ENCODE results near the gene SLC4A2.

SLC4A2 gene

DNA sequence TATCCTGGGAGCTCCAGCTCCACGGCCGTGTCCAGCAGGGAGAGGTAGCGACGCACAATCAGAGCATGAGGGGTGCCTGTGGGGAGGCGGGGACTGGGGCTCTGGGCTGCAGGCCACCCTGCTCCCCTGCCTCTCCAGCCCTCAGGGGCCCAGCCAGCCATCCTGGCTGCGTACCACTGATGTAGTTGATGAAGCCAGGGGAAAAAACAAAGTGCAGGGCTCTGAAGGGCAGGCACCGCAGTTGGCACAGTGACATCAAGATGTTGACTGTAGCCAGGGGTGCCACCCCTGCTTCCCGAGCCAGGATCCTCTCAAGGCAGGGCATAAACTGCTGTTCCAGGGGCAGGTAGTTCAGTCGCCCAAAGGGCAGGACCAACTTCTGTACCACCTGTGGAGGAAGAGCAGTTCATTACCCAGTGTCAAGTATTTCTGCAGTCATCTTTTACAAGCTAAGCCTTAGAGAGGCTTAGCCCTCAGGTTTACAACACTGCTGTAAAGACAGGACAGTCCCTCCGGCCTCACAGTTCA is 18.4 kb downstream of the SLC4A2 start:
- H3K27ac ChIP-seq (ENCODE audit: low read length) = no peak overlapping the region
- no peak for TF ChIP-seq EZH2phosphoT487 (IDR thresholded peaks at IDR 0.05; ENCODE audit: low read length)
- TF ChIP-seq, protein P1, sequence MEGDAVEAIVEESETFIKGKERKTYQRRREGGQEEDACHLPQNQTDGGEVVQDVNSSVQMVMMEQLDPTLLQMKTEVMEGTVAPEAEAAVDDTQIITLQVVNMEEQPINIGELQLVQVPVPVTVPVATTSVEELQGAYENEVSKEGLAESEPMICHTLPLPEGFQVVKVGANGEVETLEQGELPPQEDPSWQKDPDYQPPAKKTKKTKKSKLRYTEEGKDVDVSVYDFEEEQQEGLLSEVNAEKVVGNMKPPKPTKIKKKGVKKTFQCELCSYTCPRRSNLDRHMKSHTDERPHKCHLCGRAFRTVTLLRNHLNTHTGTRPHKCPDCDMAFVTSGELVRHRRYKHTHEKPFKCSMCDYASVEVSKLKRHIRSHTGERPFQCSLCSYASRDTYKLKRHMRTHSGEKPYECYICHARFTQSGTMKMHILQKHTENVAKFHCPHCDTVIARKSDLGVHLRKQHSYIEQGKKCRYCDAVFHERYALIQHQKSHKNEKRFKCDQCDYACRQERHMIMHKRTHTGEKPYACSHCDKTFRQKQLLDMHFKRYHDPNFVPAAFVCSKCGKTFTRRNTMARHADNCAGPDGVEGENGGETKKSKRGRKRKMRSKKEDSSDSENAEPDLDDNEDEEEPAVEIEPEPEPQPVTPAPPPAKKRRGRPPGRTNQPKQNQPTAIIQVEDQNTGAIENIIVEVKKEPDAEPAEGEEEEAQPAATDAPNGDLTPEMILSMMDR (IDR thresholded peaks at IDR 0.05; ENCODE audit: low read length) = no peak
- no peak for TF ChIP-seq EZH2 (optimal IDR thresholded peaks at IDR 0.05; ENCODE audit: low read depth, low read length)

DNA sequence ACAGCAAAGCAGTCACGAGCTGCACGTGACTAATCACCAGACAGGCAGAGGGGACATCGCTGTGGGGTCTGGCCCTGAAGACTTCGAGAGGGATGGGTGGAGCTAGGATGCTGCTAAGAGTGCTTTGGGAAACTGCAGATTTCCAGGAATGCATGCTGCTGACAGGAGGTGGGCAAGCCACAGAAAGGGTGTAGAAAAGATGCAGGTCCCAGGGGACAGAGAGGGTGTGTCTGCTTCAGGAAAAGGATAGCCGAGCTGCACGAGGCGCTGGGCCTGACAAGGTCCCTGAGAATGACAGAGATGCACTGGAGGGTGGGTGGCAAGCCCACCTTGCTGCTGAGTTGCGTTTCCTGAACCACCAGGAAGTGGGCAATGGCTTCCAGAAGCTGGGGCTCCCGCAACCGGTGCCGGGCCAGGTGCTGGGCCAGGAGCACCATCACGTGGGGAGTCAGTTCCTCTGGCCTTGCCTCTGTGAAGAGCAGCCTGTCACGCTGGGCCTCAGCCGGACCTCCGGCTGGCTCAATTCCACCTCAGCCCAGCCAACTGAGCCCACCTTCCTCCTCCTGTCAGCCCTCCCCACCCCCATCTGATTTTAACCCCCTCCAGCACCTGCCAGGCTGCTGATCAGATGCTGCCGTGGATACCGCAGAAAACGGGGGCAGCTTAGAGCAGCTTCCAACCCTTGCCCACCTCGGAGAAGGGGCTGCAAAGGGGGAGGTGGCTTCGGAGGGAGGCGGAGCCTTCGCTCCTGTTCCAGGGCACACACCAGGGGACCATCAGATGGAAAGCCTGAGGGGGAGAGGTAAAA is 19.0 kb downstream of the SLC4A2 start:
- H3K36me3 ChIP-seq (replicated peaks; ENCODE audit: insufficient read depth, low read length) = peaks cover 3% of the 10 kb centered on the region; the same call in 1 of the 2 replicates
- H4K20me1 ChIP-seq (ENCODE audit: insufficient read depth, low read length) = no peaks in the 10 kb centered on the region
- H3K4me1 ChIP-seq (ENCODE audit: low read length) = peaks cover 13% of the 10 kb centered on the region
- TF ChIP-seq, protein P1 (IDR thresholded peaks at IDR 0.05; ENCODE audit: low read length) = no peak
- TF ChIP-seq EZH2phosphoT487 (IDR thresholded peaks at IDR 0.05; ENCODE audit: low read length) (no peak), EZH2 (optimal IDR thresholded peaks at IDR 0.05; ENCODE audit: low read depth, low read length) (no peak)
- no peak for DNase-seq
- no peak overlapping the region for H2AFZ ChIP-seq (ENCODE audit: low read length)
- H3K4me3 ChIP-seq (ENCODE audit: low read length) = no peak overlapping the region
- no peak overlapping the region for H3K9ac ChIP-seq (ENCODE audit: low read length)
- H3F3A ChIP-seq (ENCODE audit: insufficient read depth, low read length) = peaks cover 15% of the 10 kb centered on the region; the same call in 1 of the 2 replicates
- H3K79me2 ChIP-seq (ENCODE audit: low read length) = peaks cover 52% of the 10 kb centered on the region
- H3K4me2 ChIP-seq (ENCODE audit: low read depth, low read length) = no peak overlapping the region
- no peak overlapping the region for H3K27ac ChIP-seq (ENCODE audit: low read length)
- no peaks in the 10 kb centered on the region for H3K9me3 ChIP-seq (replicated peaks; ENCODE audit: insufficient read depth, low read length)
- no peaks in the 10 kb centered on the region for H3K27me3 ChIP-seq (replicated peaks; ENCODE audit: insufficient read depth, low read length)
- H3K9me2 ChIP-seq (replicated peaks; ENCODE audit: insufficient read depth, low read length) = no peaks in the 10 kb centered on the region

More for the DNA sequence above, 18.4 kb downstream of the SLC4A2 start:
- Histone ChIP-seq H3K9me3 (replicated peaks; ENCODE audit: insufficient read depth, low read length) (no peaks in the 10 kb centered on the region), H3F3A (ENCODE audit: insufficient read depth, low read length) (peaks cover 15% of the 10 kb centered on the region; the same call in 1 of the 2 replicates), H4K20me1 (ENCODE audit: insufficient read depth, low read length) (no peaks in the 10 kb centered on the region), H3K79me2 (ENCODE audit: low read length) (peaks cover 47% of the 10 kb centered on the region), H3K4me1 (ENCODE audit: low read length) (peaks cover 13% of the 10 kb centered on the region), H3K9me2 (replicated peaks; ENCODE audit: insufficient read depth, low read length) (no peaks in the 10 kb centered on the region), H3K27me3 (replicated peaks; ENCODE audit: insufficient read depth, low read length) (no peaks in the 10 kb centered on the region), H3K4me2 (ENCODE audit: low read depth, low read length) (no peak overlapping the region), H2AFZ (ENCODE audit: low read length) (no peak overlapping the region), H3K9ac (ENCODE audit: low read length) (no peak overlapping the region), H3K4me3 (ENCODE audit: low read length) (no peak overlapping the region), H3K36me3 (replicated peaks; ENCODE audit: insufficient read depth, low read length) (peaks cover 3% of the 10 kb centered on the region; the same call in 1 of the 2 replicates)
- DNase-seq = no peak

GRCh38 chr7:151079199-151079910 is 20.0 kb downstream of the SLC4A2 start:
- Histone ChIP-seq H4K20me1 (ENCODE audit: insufficient read depth, low read length) (no peaks in the 10 kb centered on the region), H3K9me3 (replicated peaks; ENCODE audit: insufficient read depth, low read length) (no peaks in the 10 kb centered on the region), H2AFZ (ENCODE audit: low read length) (no peak overlapping the region), H3F3A (ENCODE audit: insufficient read depth, low read length) (peaks cover 15% of the 10 kb centered on the region; the same call in 1 of the 2 replicates), H3K4me3 (ENCODE audit: low read length) (peak overlapping the region; percentile 84), H3K9ac (ENCODE audit: low read length) (peak overlapping the region; percentile 92), H3K27ac (ENCODE audit: low read length) (no peak overlapping the region), H3K4me1 (ENCODE audit: low read length) (peaks cover 19% of the 10 kb centered on the region), H3K27me3 (replicated peaks; ENCODE audit: insufficient read depth, low read length) (no peaks in the 10 kb centered on the region), H3K36me3 (replicated peaks; ENCODE audit: insufficient read depth, low read length) (peaks cover 3% of the 10 kb centered on the region; the same call in 1 of the 2 replicates), H3K9me2 (replicated peaks; ENCODE audit: insufficient read depth, low read length) (no peaks in the 10 kb centered on the region), H3K79me2 (ENCODE audit: low read length) (peaks cover 52% of the 10 kb centered on the region), H3K4me2 (ENCODE audit: low read depth, low read length) (peak overlapping the region; percentile 71)
- DNase-seq = no peak
- TF ChIP-seq, protein P1 (IDR thresholded peaks at IDR 0.05; ENCODE audit: low read length) = no peak
- TF ChIP-seq EZH2phosphoT487 (IDR thresholded peaks at IDR 0.05; ENCODE audit: low read length) = no peak
- TF ChIP-seq EZH2 (optimal IDR thresholded peaks at IDR 0.05; ENCODE audit: low read depth, low read length) = no peak

Measured in MM.1S (cell line).